ENCODE measurements around the gene TPCN2. TPM values are rescaled to one million over a fixed set of nuclear protein-coding genes. Genes with fewer than 3 reads are reported as not detected.

Gene TPCN2
- total and polyA plus RNA-seq, 2 of the 8 experiments (the other 6 are each of a cell fraction or from before 2014, with no cell fraction given), result 9.7 to 18.6 TPM

DNA sequence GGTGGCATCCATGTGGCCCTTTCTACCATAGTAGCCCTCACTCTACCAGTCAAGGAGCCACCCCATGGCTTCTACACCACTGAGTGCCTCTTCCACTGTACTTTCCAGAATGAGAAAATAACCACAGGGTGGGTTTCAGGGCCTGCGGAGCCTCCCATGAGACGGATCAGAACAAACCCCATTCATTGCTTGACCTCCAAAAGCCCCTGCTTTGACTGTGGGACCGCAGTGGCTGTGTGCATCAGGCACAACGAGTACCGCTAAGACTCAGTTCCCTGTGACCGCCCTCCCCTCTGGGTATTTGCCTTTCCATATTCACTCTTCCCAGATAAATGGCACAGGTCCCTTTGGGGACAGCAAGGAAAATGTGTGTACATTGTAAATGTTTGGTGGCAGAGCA is 24.2 kb upstream of the TPCN2 start:
- Histone ChIP-seq H3K79me2 (ENCODE audit: control insufficient read depth in 1 of 2, insufficient read depth in 2 of 2, low read length in 2 of 2) (no peaks in the 10 kb centered on the region), H3K14ac (ENCODE audit: insufficient read length) (no peak overlapping the region), H4K5ac (ENCODE audit: insufficient read length, low read depth, low read length) (no peak overlapping the region), H3K4ac (replicated peaks; ENCODE audit: insufficient read length, low read depth, low read length) (no peak overlapping the region), H3K9me3 (ENCODE audit: insufficient read depth in 2 of 2, low read depth in 1 of 2, low read length in 1 of 2) (no peaks in the 10 kb centered on the region), H4K8ac (ENCODE audit: extremely low read depth, insufficient read depth, low read length) (no peak overlapping the region; the same call in 1 of the 2 replicates), H2AFZ (ENCODE audit: low read length) (no peak overlapping the region), H2BK20ac (ENCODE audit: low read length) (no peak overlapping the region), H2BK15ac (ENCODE audit: low read length) (no peak overlapping the region), H2BK5ac (ENCODE audit: low read depth, low read length) (no peak overlapping the region), H4K91ac (replicated peaks; ENCODE audit: insufficient read length, low read length) (no peak overlapping the region), H4K20me1 (replicated peaks in 1 of 2; ENCODE audit: control insufficient read depth in 1 of 2, insufficient read depth in 2 of 2, low read length in 2 of 2) (no peaks in the 10 kb centered on the region), H3K9ac (replicated peaks in 1 of 4; ENCODE audit: extremely low read depth in 1 of 4, low read depth in 3 of 4, low read length in 3 of 4) (no peak overlapping the region), H2AK5ac (ENCODE audit: low read depth, low read length) (no peak overlapping the region), H3K4me3 (ENCODE audit: extremely low read depth in 1 of 4, insufficient read depth in 2 of 4, low read depth in 3 of 4, low read length in 4 of 4) (no peak overlapping the region), H3K27me3 (replicated peaks in 1 of 4; ENCODE audit: control insufficient read depth in 3 of 4, extremely low read depth in 1 of 4, insufficient read depth in 3 of 4, low read length in 3 of 4) (no peaks in the 10 kb centered on the region), H3K4me2 (ENCODE audit: insufficient read depth in 1 of 2, low read depth in 2 of 2, low read length in 2 of 2) (no peak overlapping the region), H3K27ac (ENCODE audit: low read depth, low read length) (no peak overlapping the region), H3K56ac (replicated peaks; ENCODE audit: insufficient read length, low read depth, low read length) (no peak overlapping the region), H2BK12ac (ENCODE audit: low read depth, low read length) (no peak overlapping the region), H2BK120ac (replicated peaks; ENCODE audit: low read depth, low read length) (no peak overlapping the region), H3K4me1 (replicated peaks in 1 of 4; ENCODE audit: control insufficient read depth in 3 of 4, insufficient read depth in 4 of 4, low read length in 3 of 4) (no peaks in the 10 kb centered on the region), H3K23ac (ENCODE audit: insufficient read length) (no peak overlapping the region), H3K23me2 (ENCODE audit: low read depth, low read length) (no peaks in the 10 kb centered on the region), H3K79me1 (ENCODE audit: low read depth, low read length) (no peaks in the 10 kb centered on the region), H3K18ac (ENCODE audit: extremely low read depth, low read length) (no peak overlapping the region), H3K36me3 (ENCODE audit: control insufficient read depth in 2 of 4, insufficient read depth in 4 of 4, low read length in 3 of 4) (no peaks in the 10 kb centered on the region)
- TF ChIP-seq CTCF (IDR thresholded peaks at IDR 0.05; ENCODE audit: control extremely low read depth in 1 of 3, insufficient read depth in 1 of 3, low read depth in 1 of 3, low read length in 3 of 3), result no peak
- TF ChIP-seq CHD2 (IDR thresholded peaks at IDR 0.05; ENCODE audit: low read length), result no peak
- no peak for TF ChIP-seq HDAC2 (IDR thresholded peaks at IDR 0.05; ENCODE audit: borderline replicate concordance in 1 of 2, low read depth in 2 of 2, low read length in 2 of 2)
- TF ChIP-seq POLR2A (IDR thresholded peaks at IDR 0.05; ENCODE audit: control extremely low read depth in 1 of 2, low read depth in 2 of 2, low read length in 2 of 2), result no peak
- no peak for TF ChIP-seq FOSL1 (IDR thresholded peaks at IDR 0.05; ENCODE audit: insufficient read depth, low read depth, low read length)
- ChIA-PET CTCF (ENCODE audit: partially characterized antibody) (interaction anchor here (0.6 to 1.2 kb wide), 2 partner anchors 14 to 20 kb away, joined by 3 read pairs; no protein-coding TSS in a partner anchor), POLR2A (ENCODE audit: partially characterized antibody) (no interaction called here)
- WGBS, 2 experiments (ENCODE audit: extremely low coverage in 1 of 2, insufficient coverage in 1 of 2, insufficient read length in 1 of 2, insufficient replicate concordance in 2 of 2, low coverage in 1 of 2, low lambda C conversion rate in 2 of 2, missing lambda C conversion rate in 1 of 2), result 87% methylated on average over 6 of the region's 6 CpGs; no CpG with 5 or more reads in 1 of the 2 experiments
- no peak for DNase-seq (ENCODE audit: low read depth in 1 of 2, low spot score in 2 of 2)
- FAIRE-seq, result no peak
